Activated CD4-positive, alpha-beta T cell treated with anti-CD3 and anti-CD28 coated beads for 24 hours (primary cell): ENCODE results near the gene GRIN2C.

Source experiments
- DNase-seq, 2 donors: peaks; one replicate each; pipeline ENCODE4 v3.0.0-alpha.2; 2020; ENCODE audit warnings: low read depth in 2 of 2

The GRIN2C gene

DNA sequence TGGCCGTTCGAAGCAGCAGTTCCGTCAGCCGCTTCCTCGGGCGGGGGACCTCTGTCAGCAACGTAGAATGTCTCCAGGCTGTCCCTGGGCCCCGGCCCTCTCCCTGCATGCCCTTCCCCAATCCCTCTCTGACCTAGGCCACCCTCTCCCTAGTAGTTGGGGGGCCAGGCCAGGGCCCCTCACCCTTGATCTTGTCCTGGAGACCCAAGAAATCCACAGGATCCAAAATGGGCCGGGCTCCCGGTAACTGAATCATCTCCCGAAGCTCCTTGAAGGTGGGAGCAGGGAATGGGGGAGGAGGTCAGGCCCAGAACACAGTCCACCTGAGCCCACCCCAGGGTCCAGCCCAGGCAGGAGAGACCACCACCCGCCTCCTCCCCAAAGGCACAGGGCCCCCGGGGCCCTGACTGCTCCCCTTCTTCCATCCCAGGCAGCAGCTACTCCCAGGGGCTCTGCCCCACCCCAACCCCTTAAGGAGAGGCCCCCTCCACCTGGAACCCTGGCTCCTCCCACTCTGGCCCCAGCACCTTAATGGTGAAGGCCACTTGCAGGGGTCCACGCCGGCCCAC, 4.7 kb upstream of the GRIN2C start:
- DNase-seq = no peak

DNA sequence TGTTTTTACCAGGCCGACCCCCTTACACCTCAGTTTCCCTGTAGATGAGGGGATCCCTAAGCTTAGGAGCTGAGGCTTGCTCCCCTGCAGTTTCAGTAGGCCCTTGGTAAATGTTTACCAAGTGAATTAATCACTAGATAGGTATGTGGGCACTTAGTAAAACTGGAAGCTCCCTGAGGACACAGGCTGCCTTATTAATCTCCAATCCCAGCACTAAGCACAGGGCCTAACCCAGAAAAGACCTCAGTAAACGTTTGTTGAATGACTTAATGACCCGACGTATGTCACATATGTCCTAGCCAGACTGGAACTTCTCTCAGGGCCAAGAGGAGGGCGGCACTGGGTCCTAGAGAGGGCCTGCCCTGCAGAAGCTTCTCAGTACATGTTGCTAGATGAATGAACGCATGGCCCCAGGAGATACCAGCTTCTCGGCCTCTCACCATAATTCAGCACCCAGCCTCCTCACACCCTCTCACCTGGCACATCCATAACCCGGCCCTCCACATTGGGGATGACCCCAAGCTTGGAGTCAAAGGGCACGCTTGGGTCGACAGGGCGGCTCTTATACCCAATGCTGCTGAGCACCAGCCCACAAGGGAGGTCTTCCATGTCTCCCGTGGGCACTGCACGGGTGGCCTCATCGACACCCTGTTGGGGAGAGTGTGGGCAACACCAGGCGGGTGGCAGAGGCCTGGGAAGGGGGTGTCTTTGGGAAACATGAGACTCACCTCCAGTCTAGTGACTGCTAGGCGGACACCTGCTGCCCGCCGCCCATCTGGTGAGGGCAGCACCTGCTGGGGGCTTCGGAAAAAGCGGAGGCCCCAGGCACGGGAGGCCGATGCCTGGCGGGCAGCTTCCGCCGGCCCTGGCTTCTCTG, 4.0 kb upstream of the GRIN2C start:
- no peak for DNase-seq

DNA sequence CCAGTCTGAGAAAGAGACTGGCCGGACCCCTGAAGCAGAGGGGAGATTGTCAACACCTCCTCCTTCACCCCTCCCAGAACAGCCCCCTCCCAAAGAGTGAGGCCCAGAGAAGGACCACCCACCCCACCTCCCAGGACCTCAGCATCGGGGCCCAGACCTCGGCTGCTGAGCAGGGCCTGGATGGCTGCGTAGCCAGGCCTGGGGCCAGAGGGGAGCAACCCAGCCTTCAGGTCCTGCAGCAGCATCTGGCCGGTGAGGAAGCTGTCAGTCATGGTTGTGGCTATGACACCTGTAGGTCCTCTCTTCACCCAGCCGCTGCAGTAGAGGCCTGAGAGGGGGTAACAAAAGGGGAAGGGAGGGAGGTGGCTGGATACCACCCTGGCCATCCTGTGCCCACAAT, 3.2 kb upstream of the GRIN2C start:
- DNase-seq = no peak

DNA sequence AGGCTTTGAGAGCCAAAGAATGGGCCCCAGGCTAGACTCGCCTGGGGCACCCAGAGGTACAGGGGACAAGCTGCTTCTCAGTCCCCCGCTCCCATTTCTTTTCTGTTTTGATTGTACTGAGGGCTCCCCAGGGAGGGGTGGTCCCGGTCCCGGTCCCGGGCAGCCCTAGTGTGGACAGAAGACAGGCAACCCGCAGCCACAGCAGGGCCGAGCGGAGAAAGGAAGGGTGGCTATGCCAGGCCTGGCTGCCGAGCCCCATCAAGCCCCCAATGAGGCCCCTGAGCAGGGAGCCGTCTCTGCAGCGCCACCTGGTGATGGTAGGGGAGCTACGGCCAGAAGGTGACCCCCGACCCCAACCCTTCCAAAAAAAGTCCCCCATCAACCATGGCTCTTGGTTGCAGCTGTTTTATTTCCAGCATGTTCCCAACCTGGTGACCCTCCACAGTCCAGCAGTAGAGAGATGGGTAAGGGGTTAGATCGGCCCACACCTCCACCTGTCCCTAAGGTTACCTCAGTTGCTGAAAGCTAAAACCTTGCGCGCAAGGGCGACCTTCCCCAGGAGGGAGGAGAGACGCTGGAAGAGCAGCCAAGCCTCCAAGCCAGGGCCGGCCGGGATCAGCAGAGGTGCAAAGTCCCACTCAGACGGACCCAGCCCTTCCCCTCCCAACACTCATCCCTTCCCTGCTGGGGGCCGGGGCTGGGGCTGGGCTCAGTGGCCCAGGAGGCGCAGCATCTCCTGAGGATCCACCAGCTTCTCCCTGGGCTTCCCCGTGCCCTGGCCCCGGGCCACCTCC, 2.6 kb upstream of the GRIN2C start:
- peak; percentile 44 to 69 for DNase-seq

DNA sequence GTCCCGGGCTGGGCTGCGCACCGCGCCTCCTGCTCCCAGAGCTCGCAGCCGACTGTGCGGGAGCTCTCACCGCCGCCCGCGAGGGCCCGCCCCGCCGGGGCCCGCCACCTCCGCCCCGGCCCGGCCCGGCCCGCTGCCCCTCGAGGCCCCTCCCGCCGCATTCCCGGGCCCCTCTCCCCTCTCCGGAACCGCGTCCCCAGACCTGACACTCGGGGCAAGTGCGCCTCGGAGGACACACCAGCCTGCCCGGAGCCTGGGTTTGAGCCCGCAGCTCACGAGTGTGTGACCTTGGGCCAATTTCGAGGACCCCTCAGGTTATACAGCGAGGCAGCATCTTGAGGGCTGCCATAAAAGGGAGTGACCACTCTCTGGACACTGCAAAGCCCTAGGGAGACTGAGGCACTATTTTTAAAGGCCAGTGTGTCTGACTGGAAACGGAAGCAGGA, 2.0 kb upstream of the GRIN2C start:
- no peak for DNase-seq

DNA sequence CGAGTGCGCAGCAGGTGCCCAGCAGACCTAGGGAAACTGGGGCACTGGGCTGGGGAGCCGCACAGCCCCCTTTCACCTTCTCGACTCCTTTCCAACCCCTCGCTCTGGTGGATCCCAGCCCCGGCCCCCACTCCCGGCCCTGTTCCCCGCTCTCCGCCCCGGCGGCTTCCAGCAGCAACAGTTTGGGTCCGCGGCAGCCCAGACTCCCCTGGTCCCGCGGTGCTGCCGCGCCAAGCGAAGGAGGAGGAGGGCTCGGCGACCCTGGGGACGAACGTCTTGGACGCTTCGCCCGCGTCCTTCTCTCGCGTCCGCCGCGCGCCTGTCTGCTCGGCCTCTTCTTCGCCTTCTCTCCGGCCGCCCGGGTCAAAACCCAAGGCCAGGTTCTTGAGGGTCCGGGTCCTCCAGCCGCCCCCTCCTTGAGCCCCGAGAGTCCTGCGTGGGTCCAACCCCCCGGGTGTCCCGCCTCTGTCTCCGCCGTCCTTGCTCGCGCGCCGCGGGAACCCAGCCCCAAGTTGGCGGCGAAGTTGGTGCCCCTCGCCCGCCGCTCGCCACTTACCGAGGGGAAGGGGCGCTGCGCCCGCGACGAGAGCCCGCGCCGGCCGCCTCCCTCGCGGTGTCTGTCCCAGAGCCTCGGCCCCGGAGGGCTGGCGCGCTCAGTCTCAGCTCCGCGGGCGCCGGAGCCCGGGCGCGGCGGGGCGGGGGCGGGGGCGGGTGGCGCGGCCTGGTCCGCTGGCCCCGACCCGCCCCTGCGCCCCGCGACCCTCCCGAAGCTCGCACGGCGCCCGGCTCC, 1.4 kb upstream of the GRIN2C start:
- no peak for DNase-seq

DNA sequence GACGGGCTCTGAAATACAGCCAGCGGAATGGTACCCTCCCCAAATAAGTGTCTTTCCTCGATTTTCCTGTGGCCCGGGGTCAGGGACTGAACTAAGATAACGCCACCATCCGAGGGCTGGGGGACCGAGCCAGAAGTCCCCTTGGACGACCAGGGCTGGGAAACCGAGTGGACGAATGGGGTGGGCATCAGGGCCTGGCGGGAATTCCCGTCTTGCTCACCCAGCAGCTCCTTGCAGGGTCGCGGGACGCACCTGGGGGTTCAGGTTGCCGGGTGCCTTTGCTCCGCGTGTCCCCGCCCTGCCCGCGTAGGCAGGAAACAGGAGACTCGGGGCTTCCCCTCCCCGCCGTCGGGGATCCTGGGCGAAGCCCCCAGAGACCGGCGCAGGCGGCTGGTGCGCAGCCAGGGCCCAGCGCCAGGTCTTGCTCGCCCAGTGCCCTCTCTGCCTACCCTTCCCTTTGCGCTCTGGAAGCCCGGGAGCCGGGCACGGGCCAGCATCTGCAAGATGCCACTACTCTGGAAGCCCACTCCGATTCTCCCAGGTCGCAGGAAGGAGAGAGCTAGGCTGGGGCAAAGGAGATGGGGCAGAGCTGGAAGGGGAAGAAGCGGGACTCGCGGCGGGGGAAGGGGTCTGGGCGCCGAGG, 665 bp upstream of the GRIN2C start:
- DNase-seq = no peak

DNA sequence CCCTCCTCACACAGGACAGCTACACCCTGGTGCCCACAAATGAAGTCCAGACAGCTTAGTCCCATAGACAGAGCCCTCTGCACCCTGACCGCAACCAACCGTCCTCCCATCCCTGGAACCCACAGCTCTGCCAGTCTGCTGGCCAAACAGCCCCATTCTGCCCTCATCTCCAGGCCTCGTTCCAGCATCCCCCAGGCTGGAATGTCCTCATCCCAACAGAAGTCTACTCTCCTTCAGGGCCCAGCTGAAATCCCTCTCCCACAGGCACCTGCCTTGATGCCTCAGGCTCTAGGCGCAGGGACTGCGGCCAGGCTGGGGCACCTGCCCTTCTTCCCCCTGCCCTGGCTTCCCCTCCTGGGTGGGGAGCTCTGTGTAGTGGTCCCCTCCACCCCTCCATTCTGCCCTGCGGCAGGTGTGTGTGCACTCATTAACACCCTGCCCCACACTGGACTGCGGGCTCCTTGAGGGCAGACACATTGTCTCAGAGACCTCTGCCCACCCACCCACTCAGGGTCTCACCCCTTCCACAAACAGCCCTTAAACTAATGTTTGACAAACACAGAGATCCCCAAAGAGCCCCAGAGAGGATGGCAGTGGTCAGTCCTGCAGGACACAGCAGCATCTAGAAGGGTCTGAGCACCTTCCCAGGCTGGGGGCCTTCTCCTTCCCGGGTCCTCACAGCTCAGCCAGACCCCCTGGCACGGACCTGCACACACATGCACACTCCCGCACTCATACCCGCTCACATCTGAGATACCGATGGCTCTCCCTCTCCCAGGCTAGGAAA, 820 bp downstream of the GRIN2C start:
- no peak for DNase-seq

DNA sequence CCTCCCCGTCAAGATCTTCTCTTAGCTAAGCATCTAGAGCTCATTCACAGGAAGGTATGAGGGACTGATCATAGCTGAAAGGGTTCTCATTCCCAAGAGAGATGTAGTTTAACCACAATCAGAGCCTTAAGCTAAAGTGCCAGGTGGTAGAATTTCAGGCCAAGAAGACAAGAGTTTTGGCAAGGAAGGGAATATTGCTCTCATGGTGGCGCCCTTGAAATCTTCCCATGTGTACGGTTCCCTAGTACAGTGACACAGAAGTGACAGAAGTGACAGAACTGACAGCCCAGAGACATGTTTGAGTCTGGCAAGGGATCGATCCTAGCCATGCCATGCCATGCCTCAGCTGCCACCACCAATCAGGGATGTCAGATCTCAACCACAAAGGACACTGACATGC, 2.5 kb downstream of the GRIN2C start:
- DNase-seq = no peak

DNA sequence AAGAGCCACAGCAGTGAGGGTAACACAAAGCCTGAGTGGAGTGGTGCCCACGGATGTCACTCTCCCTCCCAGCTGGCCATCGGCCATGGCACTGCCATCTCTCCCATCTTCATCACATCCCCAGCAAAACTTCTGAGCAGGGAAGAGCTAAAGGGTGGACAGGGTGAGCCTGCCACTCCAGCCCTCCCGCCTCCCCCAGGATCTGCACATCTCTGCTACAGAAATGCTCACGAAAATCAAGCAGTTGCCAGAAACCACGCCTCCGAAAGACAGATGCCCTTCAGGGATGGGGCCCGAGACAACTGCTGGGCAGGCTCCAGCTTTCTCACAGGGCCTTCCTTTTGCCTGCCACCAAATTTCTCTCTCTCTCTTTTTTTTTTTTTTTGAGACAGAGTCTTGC, 3.6 kb downstream of the GRIN2C start:
- no peak for DNase-seq

DNA sequence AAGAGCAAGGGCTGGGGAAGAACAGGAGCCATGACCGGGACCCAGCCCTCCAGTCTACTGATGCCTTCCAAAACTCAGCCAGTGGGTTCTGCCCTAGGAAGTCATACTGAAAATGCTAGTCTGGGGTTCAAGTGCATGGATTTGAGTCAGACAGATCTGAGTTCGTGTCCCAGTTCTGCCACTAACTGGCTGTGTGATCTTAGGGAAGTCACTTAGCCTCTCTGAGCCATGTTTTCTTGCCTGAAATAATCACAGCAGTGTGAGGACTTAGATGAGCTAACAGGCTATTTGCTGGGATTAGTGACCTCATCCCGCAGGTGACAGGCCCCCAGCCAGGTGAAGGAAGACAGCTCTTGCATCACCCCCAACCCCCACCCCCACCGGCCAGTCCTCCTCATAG, 4.4 kb downstream of the GRIN2C start:
- no peak for DNase-seq

DNA sequence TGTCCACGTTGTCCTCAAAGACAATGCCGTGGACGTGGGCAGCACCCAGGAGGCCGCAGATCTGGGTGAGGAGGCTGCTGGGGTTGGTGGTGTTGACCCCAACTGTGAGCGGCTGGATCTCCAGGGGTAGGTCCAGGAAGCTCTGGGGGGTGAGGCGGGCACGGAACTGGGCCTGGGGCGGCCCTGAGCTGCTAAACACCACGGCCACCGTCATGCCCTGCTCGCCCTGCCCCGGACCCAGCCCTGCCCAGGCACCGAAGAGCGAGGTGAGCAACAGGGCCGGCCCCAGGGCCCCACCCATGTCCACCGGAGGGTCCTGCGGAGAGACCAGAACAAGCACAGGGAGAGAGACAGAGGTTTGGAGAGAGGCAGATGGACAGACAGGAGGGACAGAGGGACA, 4.9 kb downstream of the GRIN2C start:
- no peak for DNase-seq

DNA sequence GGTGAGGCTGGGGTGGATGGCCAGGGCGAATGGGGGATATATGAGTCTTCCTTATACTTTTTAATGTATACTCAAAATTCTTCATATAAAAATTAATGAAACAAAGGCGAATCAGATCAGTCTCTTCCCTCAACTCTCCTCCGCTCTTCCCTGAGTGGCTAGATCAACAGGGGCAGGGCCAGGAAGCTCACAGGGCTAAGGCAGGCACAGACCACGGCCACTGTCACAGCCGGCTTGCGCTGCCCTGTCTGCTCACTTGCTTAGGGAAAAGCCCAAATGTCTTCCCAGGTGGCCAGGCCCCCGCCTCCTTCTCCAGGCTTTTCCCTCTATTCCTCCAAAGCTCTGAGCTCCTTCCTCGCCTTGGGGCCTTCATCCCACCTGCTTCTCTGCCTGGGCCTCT, 6.0 kb downstream of the GRIN2C start:
- no peak for DNase-seq

DNA sequence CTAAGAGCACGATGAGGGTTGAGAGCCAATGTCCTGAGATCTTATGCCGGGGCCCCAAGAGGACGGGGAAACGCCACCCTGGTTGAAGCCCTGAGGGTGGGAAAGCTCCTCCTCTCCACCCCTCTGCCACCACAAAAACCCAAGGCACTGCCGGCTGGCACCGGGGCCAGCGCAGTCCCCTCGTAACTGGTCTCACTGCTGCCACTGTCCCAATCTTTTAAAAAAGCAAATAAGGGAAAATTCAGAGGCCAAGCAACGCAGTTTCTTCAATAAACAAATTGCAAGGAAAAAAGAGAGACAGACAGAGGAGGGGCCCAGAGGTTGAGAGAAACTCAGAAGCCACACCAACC, 6.7 kb downstream of the GRIN2C start:
- DNase-seq = no peak

DNA sequence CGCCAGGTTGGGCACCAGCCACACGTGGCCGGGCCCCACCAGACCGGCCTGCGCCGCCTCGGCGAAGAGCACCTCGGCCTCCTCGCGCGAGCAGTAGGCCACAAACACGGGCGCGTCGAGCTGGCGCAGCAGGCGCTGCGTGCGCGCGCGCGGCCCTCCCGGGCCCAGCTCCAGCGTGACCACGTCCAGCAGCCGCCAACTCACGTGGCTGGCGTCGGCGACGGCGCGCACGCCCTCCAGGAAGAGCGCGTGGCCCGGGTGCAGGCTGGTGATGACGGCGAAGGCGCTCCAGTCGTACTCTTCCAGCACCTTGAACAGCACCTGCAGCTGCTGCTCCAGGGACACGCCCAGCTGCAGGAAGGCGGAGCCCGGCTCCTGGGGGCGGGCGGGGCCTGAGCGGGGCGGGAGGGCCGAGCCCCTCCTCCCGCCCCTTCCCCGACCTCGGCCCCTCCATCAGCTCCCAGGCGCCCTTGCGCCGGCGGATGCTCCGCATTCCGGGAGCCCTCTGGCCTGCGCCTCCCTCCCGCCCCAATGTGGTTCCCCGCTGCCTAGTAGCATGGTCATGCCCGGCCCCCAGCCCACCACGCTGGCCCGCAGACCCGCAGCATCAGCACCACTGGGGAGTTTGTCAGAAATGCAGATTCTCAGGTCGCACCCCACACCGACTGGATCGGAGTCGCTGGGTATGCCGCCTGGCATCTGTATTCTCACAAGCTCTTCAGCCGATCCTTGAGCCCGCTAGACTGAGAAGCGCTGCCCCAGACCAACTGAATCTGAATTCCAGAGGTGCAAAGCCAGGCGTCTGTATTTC, 7.2 kb downstream of the GRIN2C start:
- peak; percentile 38 to 47 for DNase-seq

DNA sequence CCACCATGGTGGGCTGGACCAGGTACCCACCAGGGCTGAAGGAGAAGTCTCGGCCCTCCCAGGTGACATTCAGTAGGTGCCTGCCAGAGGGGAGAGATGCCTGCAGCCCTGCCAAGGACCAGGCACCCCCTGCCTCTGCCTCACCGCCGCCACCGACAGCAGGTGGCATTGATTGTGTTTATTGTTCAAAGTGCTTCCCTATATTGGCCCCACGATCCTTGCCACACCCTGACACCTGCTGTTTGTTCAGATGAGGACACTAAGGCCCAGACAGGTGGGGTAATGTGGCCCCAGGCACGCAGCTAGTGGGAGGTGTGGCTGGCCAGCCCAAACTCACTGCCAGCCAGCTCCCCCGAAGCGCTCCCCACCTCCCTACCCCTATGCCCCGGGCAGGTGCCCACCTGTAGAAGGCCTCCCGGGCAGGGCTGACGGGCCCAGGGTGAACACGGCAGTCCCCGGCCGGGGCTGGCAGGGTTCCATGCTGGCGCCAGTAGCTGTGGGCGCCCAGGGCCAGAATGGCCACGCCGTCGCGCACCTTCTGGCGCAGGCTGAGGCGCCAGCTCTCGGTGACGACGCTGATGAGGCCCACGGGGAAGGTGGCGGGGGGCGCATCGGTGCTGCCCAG, 8.0 kb downstream of the GRIN2C start:
- DNase-seq = no peak

DNA sequence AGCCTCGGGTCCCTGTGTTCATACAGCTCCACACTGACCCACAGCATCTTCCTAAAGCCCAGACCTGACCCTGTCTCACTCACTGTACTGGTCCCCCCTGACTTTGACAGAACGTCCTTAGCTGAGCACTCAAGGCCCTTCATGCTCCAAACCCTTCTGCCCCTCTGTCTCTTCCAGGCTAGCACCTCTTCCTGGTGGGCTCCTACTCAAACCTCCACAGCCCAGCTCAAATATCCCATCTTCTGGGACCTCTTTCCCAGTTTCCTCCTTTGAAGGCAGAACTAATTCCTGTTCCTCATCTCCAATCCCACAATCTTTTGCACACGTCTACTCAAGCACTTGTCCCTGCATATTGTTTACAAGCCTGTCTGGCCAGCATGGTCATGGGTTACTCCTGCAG, 8.8 kb downstream of the GRIN2C start:
- no peak for DNase-seq

DNA sequence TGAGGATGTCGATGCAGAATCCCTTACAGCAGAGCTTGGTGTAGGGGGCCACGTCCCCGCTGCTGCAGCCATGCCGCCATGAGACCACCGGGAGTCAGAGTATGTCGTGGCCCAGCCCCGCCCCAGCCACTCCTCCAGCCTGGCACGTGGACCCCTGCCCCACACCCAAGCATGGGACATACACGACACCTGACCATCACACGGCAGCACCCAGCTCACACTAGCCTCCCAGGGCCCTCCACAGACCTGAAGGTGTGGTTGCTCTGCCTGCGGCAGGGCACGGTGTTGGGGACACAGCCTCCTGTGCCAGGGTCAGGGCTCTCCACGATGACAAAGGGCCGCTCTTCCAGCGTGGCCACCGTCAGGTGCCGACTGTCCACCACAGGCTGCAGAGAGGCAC, 9.4 kb downstream of the GRIN2C start:
- no peak for DNase-seq

DNA sequence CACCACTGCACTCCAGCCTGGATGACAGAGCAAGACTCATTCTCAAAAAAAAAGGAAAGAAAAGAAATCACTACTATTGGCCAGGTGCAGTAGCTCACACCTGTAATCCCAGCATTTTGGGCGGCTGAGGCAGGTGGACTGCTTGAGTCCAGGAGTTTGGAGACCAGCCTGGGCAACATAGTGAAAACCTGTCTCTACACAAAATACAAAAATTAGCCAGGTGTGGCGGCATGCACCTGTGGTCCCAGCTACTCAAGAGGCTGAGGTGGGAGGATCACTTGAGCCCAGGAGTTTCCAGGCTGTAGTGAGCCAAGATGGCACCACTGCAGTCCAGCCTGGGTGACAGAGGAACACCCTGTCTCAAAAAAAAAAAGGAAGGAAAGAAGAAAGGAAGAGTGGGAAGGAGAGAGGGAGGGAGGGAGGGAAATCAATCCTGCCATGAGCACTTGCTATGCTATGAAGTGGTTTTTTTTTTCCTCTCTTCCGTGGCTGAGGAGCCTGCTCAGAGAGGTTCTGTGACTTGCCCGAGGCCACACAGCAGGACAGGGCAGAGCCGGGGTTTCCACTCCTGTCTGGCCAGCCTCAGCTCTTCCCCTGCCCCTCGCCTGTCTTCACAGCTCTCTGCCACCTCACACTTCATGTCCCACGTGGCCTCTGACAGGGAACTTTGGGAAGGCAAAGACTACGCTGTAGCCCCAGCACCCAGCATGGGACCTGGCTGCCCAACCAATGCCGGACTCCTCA, 10.9 kb downstream of the GRIN2C start:
- DNase-seq = no peak
